CD4-positive, alpha-beta memory T cell (primary cell): ENCODE measurements around the gene PLA2G4B. TPM values are rescaled to one million over a fixed set of nuclear protein-coding genes. Genes with fewer than 3 reads are reported as not detected.
"Not testable (repeated sequence)": the region's sequence is repeated elsewhere in the genome, so short reads cannot be mapped to it uniquely, and the experiment has no call there.

Source experiments
- CTCF ChIA-PET: fragments of 350-600 bp; sonication (Branson Sonifier 250); formaldehyde crosslinking; loops from one replicate; lab custom pipeline; 2021; ENCODE audit warnings: inconsistent platforms; ENCODE audit not compliant: partially characterized antibody; lab: Charles Lee
- POLR2A ChIA-PET: fragments of 350-600 bp; sonication (Branson Sonifier 250); formaldehyde crosslinking; loops from one replicate; lab custom pipeline; 2021; ENCODE audit not compliant: partially characterized antibody; lab: Charles Lee
- DNase-seq, 5 donors: peaks; one replicate each; pipeline versions ENCODE4 v3.0.0 to v3.0.0-alpha.2; 2020 to 2022; ENCODE audit warnings: mixed read lengths in 1 of 5
- H3K27ac ChIP-seq: one replicate; pipeline ENCODE4 v1.7.0; 2013; ENCODE audit warnings: low read depth, low read length
- H3K27me3 ChIP-seq: 2 replicates; pipeline ENCODE4 v1.7.0; 2013; ENCODE audit warnings: mild to moderate bottlenecking, low read length, moderate library complexity; ENCODE audit not compliant: insufficient read depth
- H3K36me3 ChIP-seq: 2 replicates; pipeline ENCODE4 v1.7.0; 2013; ENCODE audit warnings: mild to moderate bottlenecking, low read length, moderate library complexity; ENCODE audit not compliant: insufficient read depth
- H3K4me1 ChIP-seq: 2 replicates; pipeline ENCODE4 v1.7.0; 2013; ENCODE audit warnings: mild to moderate bottlenecking, low read length, moderate library complexity; ENCODE audit not compliant: insufficient read depth
- H3K4me3 ChIP-seq, 2 donors: one replicate each; pipeline ENCODE4 v1.7.0; 2013; ENCODE audit warnings: low read length in 2 of 2, mild to moderate bottlenecking in 1 of 2
- H3K9me3 ChIP-seq, 2 donors: one replicate each; pipeline ENCODE4 v1.7.0; 2013; ENCODE audit warnings: low read length in 2 of 2, control low read depth in 1 of 2; ENCODE audit not compliant: control insufficient read depth in 1 of 2
- H3K27ac Mint-ChIP-seq, 7 donors: one replicate each; pipeline ENCODE4 v1.8.0; 2020 to 2021; ENCODE audit warnings: mixed read lengths in 7 of 7, mild to moderate bottlenecking in 6 of 7, inconsistent platforms in 3 of 7, moderate library complexity in 3 of 7
- H3K27me3 Mint-ChIP-seq, 2 donors: one replicate each; pipeline ENCODE4 v1.8.0; 2020 to 2021; ENCODE audit warnings: mixed read lengths in 2 of 2
- H3K36me3 Mint-ChIP-seq, 2 donors: one replicate each; pipeline ENCODE4 v1.8.0; 2020 to 2021; ENCODE audit warnings: mixed read lengths in 2 of 2, inconsistent platforms in 1 of 2, mild to moderate bottlenecking in 1 of 2
- H3K4me1 Mint-ChIP-seq, 4 donors: one replicate each; pipeline ENCODE4 v1.8.0; 2020 to 2021; ENCODE audit warnings: mixed read lengths in 4 of 4, mild to moderate bottlenecking in 1 of 4
- H3K4me3 Mint-ChIP-seq, 8 donors: one replicate each; pipeline ENCODE4 v1.8.0; 2020 to 2021; ENCODE audit warnings: mixed read lengths in 8 of 8, mild to moderate bottlenecking in 7 of 8, moderate library complexity in 6 of 8, inconsistent platforms in 3 of 8
- H3K9me3 Mint-ChIP-seq, 8 donors: one replicate each; pipeline ENCODE4 v1.8.0; 2020 to 2021; ENCODE audit warnings: mixed read lengths in 8 of 8, mild to moderate bottlenecking in 5 of 8, inconsistent platforms in 3 of 8, moderate library complexity in 1 of 8
- intact Hi-C: fragments of 100-400 bp; cut with micrococcal nuclease; formaldehyde crosslinking; loops from one replicate; pipeline ENCODE4 v1.15.1; 2023
- polyA plus RNA-seq, 2 donors: library from polyadenylated mRNA; unstranded; fragments of 300-500 nt; fragmentation: Illumina TruSeq; gene quantifications; one replicate each; pipeline ENCODE4 v1.2.3, GENCODE V29; 2021
- total RNA-seq, 2 experiments: library from RNA; stranded (reverse); gene quantifications; one replicate each; pipeline ENCODE4 v1.2.3, GENCODE V29; 2021

PLA2G4B gene
- total and polyA plus RNA-seq, 4 experiments from 2014 or later, result 1.5 to 64.9 (median 33.7) TPM

DNA sequence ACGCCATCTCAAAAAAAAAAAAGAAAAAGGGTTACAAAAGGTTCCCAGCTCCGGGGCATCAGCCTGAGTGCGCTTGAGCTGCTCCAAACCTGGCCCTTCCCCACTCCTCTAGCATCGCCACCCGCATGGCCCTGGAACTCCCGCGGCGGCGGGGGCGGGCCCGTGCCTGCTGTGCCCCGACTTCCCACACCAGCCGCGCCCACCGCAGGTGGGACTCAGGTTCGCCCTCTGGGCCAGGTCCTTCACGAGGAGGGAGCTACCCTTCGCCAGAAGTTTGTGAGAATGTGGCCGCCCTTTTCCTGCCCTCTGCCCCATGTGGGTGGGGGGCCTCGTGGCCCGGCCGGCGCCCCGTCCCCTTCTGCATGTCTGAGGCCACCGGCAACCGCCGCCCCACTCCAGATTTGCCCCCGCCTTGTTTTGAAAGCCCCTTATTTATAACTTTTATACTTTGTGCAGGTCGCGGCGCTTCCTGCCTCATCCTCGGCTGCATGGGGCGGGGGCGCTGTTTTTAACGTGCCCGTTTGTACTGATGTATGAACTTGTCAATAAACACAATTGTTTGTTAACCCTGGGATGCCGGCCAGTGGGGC is 11.3 kb upstream of the PLA2G4B start:
- Mint-ChIP-seq H3K4me3 (peak overlapping the region; percentile 91 to 99 (median 94)), H3K4me1 (peaks cover 23 to 46% (median 35%) of the 10 kb centered on the region in 4 donors), H3K9me3 (no peaks in the 10 kb centered on the region), H3K27ac (peak overlapping the region; percentile 58 to 98 (median 95)), H3K27me3 (no peaks in the 10 kb centered on the region), H3K36me3 (peaks cover 9 to 41% of the 10 kb centered on the region in 2 donors)
- ChIA-PET POLR2A (interaction anchor here (1.0 to 4.3 kb wide), 6 partner anchors 53 to 110 kb away, joined by 3 to 25 read pairs (median 12); partner anchors contain the start of genes MAPKBP1 and SPTBN5), CTCF (interaction anchor here (1.1 to 2.6 kb wide), 6 partner anchors 15 to 270 kb away, joined by 3 to 11 read pairs (median 4); partner anchors contain the start of gene MAPKBP1)
- Histone ChIP-seq H3K27ac (peak overlapping the region; percentile 48), H3K27me3 (no peaks in the 10 kb centered on the region), H3K4me3 (peak overlapping the region; percentile 36 to 95), H3K4me1 (peaks cover 40% of the 10 kb centered on the region), H3K36me3 (peaks cover 9% of the 10 kb centered on the region), H3K9me3 (no peaks in the 10 kb centered on the region)
- DNase-seq, result peak in 2 of 5 donors; percentile 25 to 63
- intact Hi-C loops, result loop anchor here (5.0 kb wide), 1 partner anchor 270 kb away; the partner anchor contains the start of gene TYRO3

GRCh38 chr15:41827880-41828806 is 10.5 kb upstream of the PLA2G4B start, which contains the start of gene JMJD7:
Gene JMJD7, plus strand, starts transcription at chr15:41828092. Its CDS starts 33 bp downstream, at chr15:41828125.
- Mint-ChIP-seq H3K36me3 (peaks cover 6 to 45% of the 10 kb centered on the region in 2 donors), H3K9me3 (no peaks in the 10 kb centered on the region), H3K27me3 (no peaks in the 10 kb centered on the region), H3K4me3 (peak within 1 kb of the TSS; percentile 91 to 99 (median 94)), H3K27ac (peak within 1 kb of the TSS; percentile 83 to 98 (median 95)), H3K4me1 (peaks cover 30 to 54% (median 43%) of the 10 kb centered on the region in 4 donors)
- H3K4me1 ChIP-seq, result peaks cover 48% of the 10 kb centered on the region
- POLR2A ChIA-PET, result interaction anchor here (1.0 to 4.3 kb wide), 6 partner anchors 23 to 109 kb away, joined by 3 to 25 read pairs (median 12); partner anchors contain the start of genes MAPKBP1 and SPTBN5
- H3K36me3 ChIP-seq, result peaks cover 4% of the 10 kb centered on the region
- DNase-seq, result peak; percentile 88 to 92 (median 89)
- no peaks in the 10 kb centered on the region for H3K9me3 ChIP-seq
- peak within 1 kb of the TSS; percentile 74 for H3K27ac ChIP-seq
- CTCF ChIA-PET, result interaction anchor here (1.0 to 2.6 kb wide), 4 partner anchors 51 to 77 kb away, joined by 3 to 6 read pairs (median 4); partner anchors contain the start of gene MAPKBP1
- peak within 1 kb of the TSS; percentile 94 to 95 for H3K4me3 ChIP-seq
- no peaks in the 10 kb centered on the region for H3K27me3 ChIP-seq
- intact Hi-C loops, result loop anchor here (1.0 to 5.0 kb wide), 5 partner anchors 54 to 271 kb away; partner anchors contain the start of genes EHD4, MAPKBP1 and TYRO3

DNA sequence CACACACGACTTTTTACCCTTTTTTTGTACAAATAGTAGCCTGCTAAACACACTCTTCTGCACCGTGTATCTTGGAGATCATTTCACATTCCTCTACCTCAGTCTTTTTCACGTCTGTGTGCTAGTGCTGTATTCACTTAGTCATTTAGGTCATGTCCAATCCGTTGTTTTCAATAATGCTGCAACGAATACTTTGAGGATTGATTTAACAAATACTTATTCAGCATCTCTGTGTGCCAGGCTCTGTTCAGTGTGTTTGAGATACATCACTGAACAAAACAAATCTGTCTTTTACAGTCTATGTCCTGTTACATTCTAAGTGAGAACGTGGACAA is 9.9 kb upstream of the PLA2G4B start:
- intact Hi-C loops, result loop anchor here (1.0 to 5.0 kb wide), 5 partner anchors 54 to 271 kb away; partner anchors contain the start of genes EHD4, MAPKBP1 and TYRO3
- peaks cover 34 to 59% (median 47%) of the 10 kb centered on the region in 4 donors for H3K4me1 Mint-ChIP-seq

DNA sequence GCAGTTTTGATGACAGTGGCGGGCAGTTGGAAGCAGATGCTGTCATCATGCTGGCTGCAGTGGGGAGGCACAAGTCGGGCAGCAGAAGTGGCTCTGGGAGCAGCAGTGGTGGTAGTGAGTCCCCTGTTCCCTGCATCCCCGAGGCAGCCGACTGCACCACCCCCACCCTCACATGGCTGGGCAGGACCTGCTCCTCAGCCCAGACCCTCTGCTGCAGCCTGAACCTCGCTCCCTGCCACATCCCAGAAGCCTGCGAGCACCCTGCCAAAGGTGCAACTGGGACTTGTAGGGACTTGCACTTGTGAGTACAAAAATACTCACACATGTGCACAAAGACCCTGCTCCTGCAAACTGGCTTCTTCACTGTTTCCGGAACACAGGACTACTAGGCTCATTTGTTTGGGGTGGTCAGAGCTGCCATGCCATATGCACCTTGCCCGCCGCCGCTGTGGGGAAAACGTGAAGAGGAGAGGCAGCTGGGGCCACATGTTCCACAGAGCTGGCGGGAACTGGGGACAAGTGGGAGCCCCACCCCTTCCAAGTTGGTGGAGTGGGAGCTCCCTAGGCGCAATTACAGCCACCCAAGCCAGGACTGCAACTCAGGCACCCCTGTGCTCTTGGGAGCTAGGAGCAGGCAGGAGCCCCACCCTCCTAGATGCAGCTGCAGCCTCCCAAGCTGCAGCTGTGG is 8.5 kb upstream of the PLA2G4B start:
- POLR2A ChIA-PET, result interaction anchor here (1.4 to 4.3 kb wide), 2 partner anchors 56 to 107 kb away, joined by 4 to 17 read pairs; partner anchors contain the start of gene MAPKBP1
- Histone ChIP-seq H3K27me3 (no peaks in the 10 kb centered on the region), H3K27ac (no peak overlapping the region), H3K9me3 (no peaks in the 10 kb centered on the region), H3K4me1 (peaks cover 48% of the 10 kb centered on the region), H3K4me3 (no peak overlapping the region), H3K36me3 (peaks cover 4% of the 10 kb centered on the region)
- peak overlapping the region in 2 of 7 donors; percentile 23 to 47 for H3K27ac Mint-ChIP-seq
- H3K36me3 Mint-ChIP-seq, result peaks cover 5 to 39% of the 10 kb centered on the region in 2 donors
- no peaks in the 10 kb centered on the region for H3K9me3 Mint-ChIP-seq
- no peak for DNase-seq
- H3K27me3 Mint-ChIP-seq, result no peaks in the 10 kb centered on the region
- CTCF ChIA-PET, result interaction anchor here (0.5 to 1.7 kb wide), 3 partner anchors 18 to 75 kb away, joined by 3 to 12 read pairs (median 4); no protein-coding TSS in a partner anchor
- peak overlapping the region in 5 of 8 donors; percentile 15 to 36 (median 17) for H3K4me3 Mint-ChIP-seq
- intact Hi-C loops, result loop anchor here (2.0 to 5.0 kb wide), 3 partner anchors 107 to 273 kb away; partner anchors contain the start of genes EHD4 and TYRO3
- H3K4me1 Mint-ChIP-seq, result peaks cover 36 to 72% (median 53%) of the 10 kb centered on the region in 4 donors

More for the DNA sequence above, 9.9 kb upstream of the PLA2G4B start:
- ChIA-PET POLR2A (interaction anchor here (1.5 to 4.3 kb wide), 4 partner anchors 22 to 108 kb away, joined by 3 to 25 read pairs (median 16); partner anchors contain the start of genes MAPKBP1 and SPTBN5), CTCF (interaction anchor here (1.0 to 2.6 kb wide), 3 partner anchors 54 to 76 kb away, joined by 3 to 6 read pairs (median 5); partner anchors contain the start of gene MAPKBP1)
- peaks cover 48% of the 10 kb centered on the region for H3K4me1 ChIP-seq
- Mint-ChIP-seq H3K4me3 (peak overlapping the region; percentile 91 to 99 (median 94)), H3K27ac (peak overlapping the region; percentile 58 to 98 (median 95)), H3K27me3 (no peaks in the 10 kb centered on the region), H3K9me3 (no peaks in the 10 kb centered on the region), H3K36me3 (peaks cover 9 to 45% of the 10 kb centered on the region in 2 donors)
- H3K27ac ChIP-seq, result peak overlapping the region; percentile 15
- no peaks in the 10 kb centered on the region for H3K9me3 ChIP-seq
- peak overlapping the region; percentile 94 to 95 for H3K4me3 ChIP-seq
- peaks cover 4% of the 10 kb centered on the region for H3K36me3 ChIP-seq
- no peaks in the 10 kb centered on the region for H3K27me3 ChIP-seq
- DNase-seq, result no peak

DNA sequence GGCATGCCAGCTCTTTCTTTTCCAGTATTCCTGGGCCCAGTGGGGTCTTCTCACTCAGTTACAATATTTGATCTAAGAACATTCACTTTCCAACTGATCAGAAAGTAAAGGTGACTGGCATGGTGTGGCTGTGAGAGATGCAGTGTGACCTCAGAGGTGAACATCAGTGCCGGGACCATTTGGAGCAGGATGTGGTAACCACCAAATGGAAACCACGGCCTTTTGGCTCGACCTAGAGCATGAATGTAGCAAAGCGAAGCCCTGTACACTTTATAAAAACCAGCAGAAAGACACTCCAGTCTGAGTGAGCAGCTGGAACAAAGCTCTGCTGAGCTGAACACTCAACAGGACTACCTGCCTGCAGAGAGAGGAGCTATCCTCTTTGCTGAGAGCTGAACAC is 7.4 kb upstream of the PLA2G4B start:
- intact Hi-C loops, result not testable (repeated sequence)
- peaks cover 5 to 38% of the 10 kb centered on the region in 2 donors for H3K36me3 Mint-ChIP-seq

More for the DNA sequence above, 7.4 kb upstream of the PLA2G4B start:
- H3K27ac Mint-ChIP-seq, result peak overlapping the region; percentile 47 to 84 (median 72)
- H3K27me3 ChIP-seq, H3K9me3 Mint-ChIP-seq, H3K27me3 Mint-ChIP-seq, H3K9me3 ChIP-seq, H3K4me3 ChIP-seq, H3K36me3 ChIP-seq, H3K27ac ChIP-seq: not testable (repeated sequence)
- H3K4me3 Mint-ChIP-seq, result peak overlapping the region; percentile 43 to 87 (median 59)
- peaks cover 36 to 75% (median 53%) of the 10 kb centered on the region in 4 donors for H3K4me1 Mint-ChIP-seq
- ChIA-PET POLR2A (interaction anchor here (1.0 to 2.1 kb wide), 8 partner anchors 19 to 141 kb away, joined by 3 to 6 read pairs (median 4); partner anchors contain the start of genes EHD4 and MAPKBP1), CTCF (interaction anchor here (0.5 to 1.7 kb wide), 9 partner anchors 14 to 221 kb away, joined by 3 to 16 read pairs (median 4); partner anchors contain the start of gene MAPKBP1)
- peak; percentile 66 to 76 (median 70) for DNase-seq
- peaks cover 48% of the 10 kb centered on the region for H3K4me1 ChIP-seq
